ENCODE measurements around the gene KHDC1L. TPM values are rescaled to one million over a fixed set of nuclear protein-coding genes. Genes with fewer than 3 reads are reported as not detected.

KHDC1L gene
- total and polyA plus RNA-seq, 9 donors, result 0.40 TPM; not detected in 8

- 5 to 14% (median 6%) methylated on average over 7 of the region's 7 CpGs for WGBS, 3 donors
- no peak overlapping the region for H3K4me3 ChIP-seq
Observed at GRCh38 chr6:73180763-73181619, 44.3 kb downstream of the KHDC1L start.

GRCh38 chr6:73180076-73180738 is 45.1 kb downstream of the KHDC1L start:
- no peaks in the 10 kb centered on the region for H3K36me3 ChIP-seq
- intact Hi-C loops (cut with DNase I), result no loop called here
- H3K27me3 ChIP-seq, result no peaks in the 10 kb centered on the region
- H3K9me3 ChIP-seq, result no peaks in the 10 kb centered on the region
- no peak overlapping the region for H3K4me3 ChIP-seq
- 66 to 76% (median 69%) methylated on average over 6 of the region's 6 CpGs for WGBS, 3 donors
- no peak overlapping the region for H3K27ac ChIP-seq
- DNase-seq, result no peak
- TF ChIP-seq POLR2A (IDR thresholded peaks at IDR 0.05) (no peak), EP300 (IDR thresholded peaks at IDR 0.05) (no peak)
- TF ChIP-seq, protein P1, sequence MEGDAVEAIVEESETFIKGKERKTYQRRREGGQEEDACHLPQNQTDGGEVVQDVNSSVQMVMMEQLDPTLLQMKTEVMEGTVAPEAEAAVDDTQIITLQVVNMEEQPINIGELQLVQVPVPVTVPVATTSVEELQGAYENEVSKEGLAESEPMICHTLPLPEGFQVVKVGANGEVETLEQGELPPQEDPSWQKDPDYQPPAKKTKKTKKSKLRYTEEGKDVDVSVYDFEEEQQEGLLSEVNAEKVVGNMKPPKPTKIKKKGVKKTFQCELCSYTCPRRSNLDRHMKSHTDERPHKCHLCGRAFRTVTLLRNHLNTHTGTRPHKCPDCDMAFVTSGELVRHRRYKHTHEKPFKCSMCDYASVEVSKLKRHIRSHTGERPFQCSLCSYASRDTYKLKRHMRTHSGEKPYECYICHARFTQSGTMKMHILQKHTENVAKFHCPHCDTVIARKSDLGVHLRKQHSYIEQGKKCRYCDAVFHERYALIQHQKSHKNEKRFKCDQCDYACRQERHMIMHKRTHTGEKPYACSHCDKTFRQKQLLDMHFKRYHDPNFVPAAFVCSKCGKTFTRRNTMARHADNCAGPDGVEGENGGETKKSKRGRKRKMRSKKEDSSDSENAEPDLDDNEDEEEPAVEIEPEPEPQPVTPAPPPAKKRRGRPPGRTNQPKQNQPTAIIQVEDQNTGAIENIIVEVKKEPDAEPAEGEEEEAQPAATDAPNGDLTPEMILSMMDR (IDR thresholded peaks at IDR 0.05), result no peak
- H3K4me1 ChIP-seq (ENCODE audit: insufficient read depth), result no peaks in the 10 kb centered on the region

More at GRCh38 chr6:73180763-73181619, 44.3 kb downstream of the KHDC1L start:
- no peaks in the 10 kb centered on the region for H3K27me3 ChIP-seq
- no peaks in the 10 kb centered on the region for H3K4me1 ChIP-seq (ENCODE audit: insufficient read depth)
- H3K9me3 ChIP-seq, result no peaks in the 10 kb centered on the region
- no peaks in the 10 kb centered on the region for H3K36me3 ChIP-seq
- TF ChIP-seq, protein P1 (IDR thresholded peaks at IDR 0.05), result peak in 2 of 3 donors; percentile 40 to 42
- no peak for TF ChIP-seq EP300 (IDR thresholded peaks at IDR 0.05)
- H3K27ac ChIP-seq, result no peak overlapping the region
- intact Hi-C loops (cut with DNase I), result no loop called here
- no peak for DNase-seq

GRCh38 chr6:73177221-73177944 is 47.9 kb downstream of the KHDC1L start:
- intact Hi-C loops (cut with DNase I), result no loop called here
- H3K27me3 ChIP-seq, result no peaks in the 10 kb centered on the region
- no peak for DNase-seq
- whole genome bisulfite sequencing, 3 donors, result 66 to 75% (median 69%) methylated on average over 5 of the region's 5 CpGs
- H3K4me3 ChIP-seq, result no peak overlapping the region
- no peaks in the 10 kb centered on the region for H3K36me3 ChIP-seq
- H3K27ac ChIP-seq, result no peak overlapping the region
- no peak for TF ChIP-seq EP300 (IDR thresholded peaks at IDR 0.05)
- TF ChIP-seq, protein P1 (IDR thresholded peaks at IDR 0.05), result no peak
- TF ChIP-seq POLR2A (IDR thresholded peaks at IDR 0.05), result no peak
- no peaks in the 10 kb centered on the region for H3K4me1 ChIP-seq (ENCODE audit: insufficient read depth)
- no peaks in the 10 kb centered on the region for H3K9me3 ChIP-seq

DNA sequence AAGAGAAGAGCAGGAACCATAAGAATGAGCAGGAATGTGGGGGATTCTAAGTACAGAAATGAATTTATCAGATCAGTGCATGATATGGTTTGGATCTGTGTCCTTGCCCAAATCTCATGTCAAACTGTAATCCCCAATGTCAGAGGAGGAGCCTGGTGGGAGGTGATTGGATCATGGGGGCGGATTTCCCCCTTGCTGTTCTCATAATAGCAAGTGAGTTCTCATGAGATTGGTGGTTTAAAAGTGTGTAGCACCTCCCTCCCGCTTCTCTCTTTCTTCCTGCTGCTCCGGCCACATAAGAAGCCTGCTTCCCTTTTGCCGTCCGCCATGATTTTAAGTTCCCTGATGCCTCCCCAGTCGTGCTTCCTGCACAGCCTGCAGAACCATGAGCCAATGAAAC is 49.2 kb downstream of the KHDC1L start:
- no peaks in the 10 kb centered on the region for H3K4me1 ChIP-seq (ENCODE audit: insufficient read depth)
- no peak overlapping the region for H3K4me3 ChIP-seq
- no peak overlapping the region for H3K27ac ChIP-seq
- no peaks in the 10 kb centered on the region for H3K9me3 ChIP-seq
- intact Hi-C loops (cut with DNase I), result no loop called here
- no peaks in the 10 kb centered on the region for H3K27me3 ChIP-seq
- H3K36me3 ChIP-seq, result no peaks in the 10 kb centered on the region
- TF ChIP-seq, protein P1 (IDR thresholded peaks at IDR 0.05), result no peak
- TF ChIP-seq POLR2A (IDR thresholded peaks at IDR 0.05), result no peak
- no peak for TF ChIP-seq EP300 (IDR thresholded peaks at IDR 0.05)
- 78 to 83% (median 82%) methylated on average over 6 of the region's 6 CpGs for WGBS, 3 donors
- no peak for DNase-seq

Data from ovary (tissue), 9 donors.